ENCODE data around the gene RPL12. TPM values are rescaled to one million over a fixed set of nuclear protein-coding genes. Genes with fewer than 3 reads are reported as not detected.

RPL12 gene
- total and polyA plus RNA-seq, 9 donors, result 2,053 to 2,886 (median 2,341) TPM

DNA sequence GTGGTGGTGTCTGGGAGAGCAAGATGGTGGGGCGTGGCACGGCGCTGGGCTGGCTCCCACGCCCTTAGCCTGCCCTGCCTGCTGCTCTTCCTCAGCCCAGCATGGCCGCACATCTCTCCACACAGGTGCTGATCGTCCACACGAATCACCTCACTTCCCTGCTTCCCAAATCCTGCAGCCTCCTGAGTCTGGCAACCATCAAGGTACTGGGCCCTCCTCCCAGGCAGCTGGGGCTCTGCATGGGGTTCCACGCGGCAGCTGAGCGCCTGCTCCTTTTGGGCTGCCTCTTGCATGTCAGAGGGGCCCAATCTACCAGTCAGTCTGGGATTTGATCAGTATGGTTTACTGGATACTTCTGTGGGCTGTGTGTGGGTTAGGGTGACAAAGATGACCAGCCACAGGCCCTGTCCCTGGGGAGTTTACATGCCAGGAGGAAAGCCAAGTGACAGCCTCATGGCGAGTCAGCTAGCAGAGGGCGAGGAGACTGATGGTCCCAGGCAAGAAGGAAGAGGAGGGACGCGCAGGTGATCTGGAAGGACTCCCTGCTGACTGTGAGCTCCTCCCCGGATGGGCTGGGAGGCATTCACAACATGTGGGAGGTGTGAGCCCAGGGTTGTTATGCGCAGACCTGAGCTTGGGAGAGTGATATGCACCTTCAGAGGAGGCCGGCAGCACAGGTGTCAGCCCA, 6.1 kb upstream of the RPL12 start:
- DNase-seq, result no peak
- H3K27me3 ChIP-seq (ENCODE audit: control insufficient read depth, insufficient read depth, low read length), result no peaks in the 10 kb centered on the region
- H3K9me3 ChIP-seq (replicated peaks; ENCODE audit: control insufficient read depth, low read depth, low read length), result no peaks in the 10 kb centered on the region
- no peak overlapping the region for H3K27ac ChIP-seq (ENCODE audit: low read length)
- H3K4me1 ChIP-seq (ENCODE audit: control insufficient read depth, insufficient read depth, low read length), result peaks cover 9% of the 10 kb centered on the region
- H3K4me3 ChIP-seq (ENCODE audit: low read length), result no peak overlapping the region
- WGBS (ENCODE audit: insufficient coverage), result 81% methylated on average over 15 of the region's 17 CpGs
- H3K36me3 ChIP-seq (ENCODE audit: control insufficient read depth, insufficient read depth, low read length), result peaks cover 66% of the 10 kb centered on the region

DNA sequence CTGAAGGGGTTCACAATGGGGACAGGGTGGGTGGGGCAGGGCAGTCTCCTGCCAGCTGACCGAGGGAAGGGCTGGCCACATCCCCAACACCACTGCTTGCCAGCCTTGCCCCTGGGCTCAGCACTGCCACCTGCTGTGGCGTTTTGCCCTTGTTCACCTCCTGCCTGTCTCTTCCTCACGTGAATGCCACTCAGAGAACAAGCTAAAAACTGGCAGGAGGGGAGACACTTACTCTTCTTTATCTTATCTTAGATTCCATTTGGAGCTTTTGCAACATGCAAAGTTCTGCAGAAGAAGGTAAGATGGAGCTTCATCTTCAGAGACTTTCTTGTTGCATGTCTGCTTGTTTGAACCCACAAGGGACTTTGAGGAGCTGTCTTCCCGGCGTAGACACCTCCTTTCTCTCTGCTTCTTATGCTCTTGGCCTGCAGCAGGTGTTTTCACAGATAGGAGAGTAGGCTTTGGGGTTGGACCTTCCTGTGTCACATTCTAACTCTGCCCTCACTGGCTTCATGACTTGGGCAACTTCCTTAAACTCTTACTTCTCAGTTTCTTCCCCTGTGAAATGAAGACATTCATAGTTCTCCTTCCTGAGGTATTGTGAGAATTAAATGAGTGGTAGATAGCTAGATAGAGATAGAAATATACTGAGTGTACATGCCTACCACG, 4.3 kb upstream of the RPL12 start:
- Histone ChIP-seq H3K36me3 (ENCODE audit: control insufficient read depth, insufficient read depth, low read length) (peaks cover 51% of the 10 kb centered on the region), H3K9me3 (replicated peaks; ENCODE audit: control insufficient read depth, low read depth, low read length) (no peaks in the 10 kb centered on the region), H3K27me3 (ENCODE audit: control insufficient read depth, insufficient read depth, low read length) (no peaks in the 10 kb centered on the region), H3K4me3 (ENCODE audit: low read length) (no peak overlapping the region), H3K4me1 (ENCODE audit: control insufficient read depth, insufficient read depth, low read length) (peaks cover 14% of the 10 kb centered on the region), H3K27ac (ENCODE audit: low read length) (no peak overlapping the region)
- no peak for DNase-seq
- WGBS (ENCODE audit: insufficient coverage), result 0% methylated on average over 1 of the region's 6 CpGs

DNA sequence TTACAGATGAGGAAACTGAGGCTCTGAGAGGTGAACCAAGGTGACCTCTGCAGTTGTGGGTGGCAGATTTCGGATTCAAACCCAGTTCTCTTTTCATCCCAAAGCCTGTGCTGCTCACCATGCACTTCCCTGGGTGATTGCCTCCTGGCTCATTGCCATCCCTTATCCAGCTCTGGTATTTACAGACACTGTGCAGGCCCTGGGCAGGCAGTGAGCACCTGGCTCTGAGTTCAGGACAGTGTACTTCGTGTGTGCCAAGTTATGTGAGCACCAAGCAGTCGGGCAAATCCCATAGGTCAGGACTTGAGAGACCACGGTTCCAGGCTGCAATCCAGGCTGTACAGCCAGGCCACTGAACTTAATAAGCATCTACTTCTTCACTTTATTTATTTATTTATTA, 1.5 kb upstream of the RPL12 start:
- WGBS (ENCODE audit: insufficient coverage), result 90% methylated on average over 2 of the region's 4 CpGs

DNA sequence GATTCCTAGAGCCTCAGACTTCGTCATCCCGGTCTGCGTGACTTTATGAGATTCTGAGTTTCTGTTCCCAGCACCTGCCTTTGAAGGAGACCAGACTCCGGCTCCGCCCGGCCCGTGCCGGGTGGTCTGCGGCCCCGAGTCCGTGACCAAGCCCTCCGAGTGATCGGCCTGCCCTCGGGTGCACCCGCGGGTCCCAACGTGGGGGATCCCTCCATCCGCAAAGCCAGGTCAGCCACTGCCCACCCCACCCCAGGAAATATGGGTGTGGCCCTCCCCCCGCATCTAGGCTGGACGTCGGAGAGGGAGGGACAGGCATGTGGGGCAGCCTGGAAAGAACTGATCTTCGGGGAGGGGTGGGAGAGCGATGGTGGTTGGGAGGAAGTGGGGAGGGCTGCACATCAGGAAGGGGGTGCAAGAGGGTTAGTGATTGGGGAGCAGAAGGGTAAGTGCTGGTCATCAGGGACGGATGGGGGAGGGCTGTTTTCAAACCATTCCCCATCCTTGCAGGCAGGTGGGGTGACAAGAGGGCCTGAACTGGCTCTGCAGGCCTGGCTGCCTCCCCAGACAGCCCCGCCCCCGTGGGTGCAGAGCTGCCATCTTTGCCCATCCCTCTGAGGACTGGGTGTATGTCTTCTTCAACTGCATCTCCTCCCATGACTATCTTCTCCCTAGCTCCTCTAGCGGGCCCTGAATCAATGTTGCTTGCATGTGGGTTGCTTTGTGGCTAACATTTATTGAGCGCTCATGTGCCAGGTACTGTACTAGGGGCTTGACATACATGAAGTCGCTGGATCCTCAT, 851 bp upstream of the RPL12 start:
- Histone ChIP-seq H3K36me3 (ENCODE audit: control insufficient read depth, insufficient read depth, low read length) (peaks cover 59% of the 10 kb centered on the region), H3K27me3 (ENCODE audit: control insufficient read depth, insufficient read depth, low read length) (no peaks in the 10 kb centered on the region), H3K9me3 (replicated peaks; ENCODE audit: control insufficient read depth, low read depth, low read length) (no peaks in the 10 kb centered on the region), H3K4me3 (ENCODE audit: low read length) (peak overlapping the region; percentile 99), H3K4me1 (ENCODE audit: control insufficient read depth, insufficient read depth, low read length) (peaks cover 34% of the 10 kb centered on the region), H3K27ac (ENCODE audit: low read length) (peak overlapping the region; percentile 88)
- peak; percentile 77 for DNase-seq
- WGBS (ENCODE audit: insufficient coverage), result 21% methylated on average over 12 of the region's 29 CpGs

More for the DNA sequence above, 1.5 kb upstream of the RPL12 start:
- Histone ChIP-seq H3K4me1 (ENCODE audit: control insufficient read depth, insufficient read depth, low read length) (peaks cover 34% of the 10 kb centered on the region), H3K4me3 (ENCODE audit: low read length) (no peak overlapping the region), H3K36me3 (ENCODE audit: control insufficient read depth, insufficient read depth, low read length) (peaks cover 59% of the 10 kb centered on the region), H3K27ac (ENCODE audit: low read length) (no peak overlapping the region), H3K9me3 (replicated peaks; ENCODE audit: control insufficient read depth, low read depth, low read length) (no peaks in the 10 kb centered on the region), H3K27me3 (ENCODE audit: control insufficient read depth, insufficient read depth, low read length) (no peaks in the 10 kb centered on the region)
- peak; percentile 57 for DNase-seq

DNA sequence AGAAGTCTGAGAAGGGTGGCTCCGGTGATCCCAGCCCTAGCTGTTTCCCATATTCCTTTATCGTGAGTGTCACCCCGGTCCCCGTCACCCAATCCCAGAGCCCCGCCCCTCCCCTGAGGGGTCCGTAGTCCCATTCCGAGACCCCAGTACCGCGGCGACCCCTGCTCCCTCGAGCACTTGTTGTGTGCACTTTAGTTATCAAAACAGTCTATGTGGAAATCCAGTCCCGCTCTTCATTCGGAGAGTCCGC, 327 bp upstream of the RPL12 start:
- Histone ChIP-seq H3K4me1 (ENCODE audit: control insufficient read depth, insufficient read depth, low read length) (peaks cover 34% of the 10 kb centered on the region), H3K27me3 (ENCODE audit: control insufficient read depth, insufficient read depth, low read length) (no peaks in the 10 kb centered on the region), H3K9me3 (replicated peaks; ENCODE audit: control insufficient read depth, low read depth, low read length) (no peaks in the 10 kb centered on the region), H3K36me3 (ENCODE audit: control insufficient read depth, insufficient read depth, low read length) (peaks cover 59% of the 10 kb centered on the region), H3K27ac (ENCODE audit: low read length) (peak overlapping the region; percentile 88), H3K4me3 (ENCODE audit: low read length) (peak overlapping the region; percentile 99)
- DNase-seq, result no peak
- WGBS (ENCODE audit: insufficient coverage), result 0% methylated on average over 14 of the region's 14 CpGs

DNA sequence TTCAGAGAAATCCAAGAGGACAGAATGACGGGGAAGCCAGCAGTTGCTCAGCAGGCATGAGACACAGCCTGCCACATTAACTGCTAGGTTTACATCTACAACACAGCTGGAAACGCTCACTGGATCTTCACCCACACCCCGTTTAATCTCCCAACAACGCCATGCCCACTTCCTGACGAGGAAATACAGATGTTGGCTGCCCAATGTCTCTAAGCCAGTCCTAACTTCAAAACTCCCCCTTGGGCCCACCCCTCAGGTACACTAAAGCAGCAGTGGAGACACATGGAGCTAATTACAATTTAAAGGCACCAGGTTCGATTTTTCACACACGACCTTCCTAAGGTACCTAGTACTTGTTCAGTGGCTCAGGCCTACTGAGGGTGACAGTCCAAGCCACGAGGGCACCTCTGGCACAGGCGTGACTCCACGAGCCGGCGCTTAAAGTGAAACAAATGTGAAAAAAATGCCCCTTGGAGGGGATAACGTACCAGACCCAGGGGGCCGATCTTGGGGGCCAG, 904 bp downstream of the RPL12 start:
- H3K4me3 ChIP-seq (ENCODE audit: low read length), result peak overlapping the region; percentile 99
- peak overlapping the region; percentile 88 for H3K27ac ChIP-seq (ENCODE audit: low read length)
- no peaks in the 10 kb centered on the region for H3K9me3 ChIP-seq (replicated peaks; ENCODE audit: control insufficient read depth, low read depth, low read length)
- DNase-seq, result peak; percentile 39
- H3K36me3 ChIP-seq (ENCODE audit: control insufficient read depth, insufficient read depth, low read length), result peaks cover 69% of the 10 kb centered on the region
- peaks cover 34% of the 10 kb centered on the region for H3K4me1 ChIP-seq (ENCODE audit: control insufficient read depth, insufficient read depth, low read length)
- WGBS (ENCODE audit: insufficient coverage), result 0% methylated on average over 13 of the region's 14 CpGs
- H3K27me3 ChIP-seq (ENCODE audit: control insufficient read depth, insufficient read depth, low read length), result no peaks in the 10 kb centered on the region

DNA sequence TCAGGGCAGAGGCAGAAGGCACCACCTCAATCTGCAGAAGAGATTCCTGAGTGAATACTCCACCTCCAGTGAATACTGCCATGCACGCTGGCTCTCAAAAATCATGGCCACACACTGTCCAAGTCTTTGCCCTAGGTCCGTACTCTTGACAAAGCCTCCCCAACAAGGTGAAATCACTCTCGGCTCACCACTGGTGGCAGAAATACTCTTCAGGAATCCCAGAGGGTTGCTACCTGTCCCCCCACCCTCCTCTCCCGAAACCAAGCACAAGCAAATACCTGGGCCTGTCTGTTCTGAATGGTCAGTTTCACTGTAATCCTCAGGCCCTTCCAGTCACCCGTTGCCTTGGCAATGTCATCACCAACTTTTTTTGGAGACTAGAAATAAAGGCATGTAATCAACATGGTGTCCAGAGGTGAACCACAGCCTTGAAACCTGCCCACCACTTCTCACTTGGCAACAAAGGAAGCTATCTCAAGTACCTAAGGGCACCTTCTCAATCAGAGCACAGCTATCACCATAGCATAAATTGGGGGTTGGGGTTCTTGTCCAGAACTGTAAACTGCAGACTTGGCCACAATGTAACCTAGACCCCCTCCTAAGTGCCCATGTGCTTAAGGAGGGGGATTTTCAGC, 1.8 kb downstream of the RPL12 start:
- Histone ChIP-seq H3K27ac (ENCODE audit: low read length) (peak overlapping the region; percentile 88), H3K9me3 (replicated peaks; ENCODE audit: control insufficient read depth, low read depth, low read length) (no peaks in the 10 kb centered on the region), H3K4me1 (ENCODE audit: control insufficient read depth, insufficient read depth, low read length) (peaks cover 34% of the 10 kb centered on the region), H3K4me3 (ENCODE audit: low read length) (peak overlapping the region; percentile 99), H3K36me3 (ENCODE audit: control insufficient read depth, insufficient read depth, low read length) (peaks cover 70% of the 10 kb centered on the region), H3K27me3 (ENCODE audit: control insufficient read depth, insufficient read depth, low read length) (no peaks in the 10 kb centered on the region)
- 54% methylated on average over 5 of the region's 5 CpGs for WGBS (ENCODE audit: insufficient coverage)
- DNase-seq, result no peak

DNA sequence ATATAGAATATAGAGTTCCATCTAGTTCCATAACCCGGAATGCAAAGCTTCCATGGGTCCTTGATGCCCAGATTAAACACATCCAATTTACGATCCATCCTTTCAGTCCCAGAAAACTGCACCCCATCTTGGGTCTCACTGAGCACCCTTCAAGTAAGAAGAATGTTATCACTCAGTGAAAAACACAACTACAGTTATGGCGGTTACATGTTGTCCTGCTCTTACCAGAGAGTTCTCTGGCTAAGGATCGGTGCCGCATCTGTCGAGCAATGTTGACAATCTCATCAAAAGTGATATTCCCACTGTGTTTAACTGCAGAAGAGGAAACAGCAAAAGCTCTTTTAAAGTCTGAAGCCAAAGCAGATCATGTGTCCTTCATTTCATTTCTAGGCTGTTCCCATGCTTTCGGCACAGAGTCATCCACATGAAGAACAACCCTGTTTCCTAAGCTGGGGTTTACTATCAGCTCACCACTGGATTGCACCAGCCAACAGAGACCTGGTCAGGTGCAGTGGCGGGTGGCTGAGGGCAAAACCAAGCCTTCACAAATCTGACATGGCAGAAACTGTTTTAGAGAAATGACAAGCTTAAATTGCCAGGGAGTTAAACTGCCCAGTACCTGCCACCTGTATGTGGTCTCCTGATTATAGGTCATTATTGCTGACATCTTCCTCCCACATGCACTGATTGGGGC, 2.9 kb downstream of the RPL12 start:
- no peak for DNase-seq
- 73% methylated on average over 6 of the region's 8 CpGs for WGBS (ENCODE audit: insufficient coverage)
- Histone ChIP-seq H3K36me3 (ENCODE audit: control insufficient read depth, insufficient read depth, low read length) (peaks cover 66% of the 10 kb centered on the region), H3K4me3 (ENCODE audit: low read length) (no peak overlapping the region), H3K27ac (ENCODE audit: low read length) (peak overlapping the region; percentile 7), H3K9me3 (replicated peaks; ENCODE audit: control insufficient read depth, low read depth, low read length) (no peaks in the 10 kb centered on the region), H3K27me3 (ENCODE audit: control insufficient read depth, insufficient read depth, low read length) (no peaks in the 10 kb centered on the region), H3K4me1 (ENCODE audit: control insufficient read depth, insufficient read depth, low read length) (peaks cover 34% of the 10 kb centered on the region)

DNA sequence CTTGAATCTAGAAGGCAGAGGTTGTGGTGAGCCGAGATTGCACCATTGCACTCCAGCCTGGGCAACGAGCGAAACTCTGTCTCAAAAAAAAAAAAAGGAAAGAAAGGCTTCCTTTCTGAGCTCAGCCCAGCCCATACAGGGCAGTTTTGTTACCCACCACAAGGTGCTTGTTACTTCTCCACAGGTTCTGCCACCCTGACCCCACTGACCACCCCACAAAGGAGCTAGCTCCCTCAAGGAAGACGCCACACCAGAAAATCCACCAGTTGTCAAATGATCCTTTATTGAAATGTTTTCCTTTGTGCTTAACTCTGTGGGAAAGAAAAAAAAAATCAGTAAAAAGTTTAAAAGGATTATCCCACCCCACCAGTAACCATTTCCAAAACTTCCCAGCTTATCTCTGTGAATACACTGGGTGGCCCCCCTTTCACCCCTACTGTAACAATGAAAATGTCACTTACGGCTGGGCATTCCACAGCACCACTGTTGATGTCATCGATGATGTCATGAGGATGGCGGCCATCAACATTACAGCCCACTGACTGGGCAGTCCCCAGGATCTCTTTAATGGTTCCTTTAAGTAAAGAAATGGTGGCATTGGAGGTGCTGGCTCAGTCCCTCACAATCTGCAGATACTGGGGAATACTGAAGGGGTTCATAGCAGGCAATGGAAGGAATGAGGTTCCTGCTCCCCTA, 3.6 kb downstream of the RPL12 start:
- WGBS (ENCODE audit: insufficient coverage), result 58% methylated on average over 2 of the region's 7 CpGs
- peaks cover 28% of the 10 kb centered on the region for H3K4me1 ChIP-seq (ENCODE audit: control insufficient read depth, insufficient read depth, low read length)
- no peak overlapping the region for H3K27ac ChIP-seq (ENCODE audit: low read length)
- peaks cover 72% of the 10 kb centered on the region for H3K36me3 ChIP-seq (ENCODE audit: control insufficient read depth, insufficient read depth, low read length)
- no peak overlapping the region for H3K4me3 ChIP-seq (ENCODE audit: low read length)
- no peaks in the 10 kb centered on the region for H3K27me3 ChIP-seq (ENCODE audit: control insufficient read depth, insufficient read depth, low read length)
- no peak for DNase-seq
- H3K9me3 ChIP-seq (replicated peaks; ENCODE audit: control insufficient read depth, low read depth, low read length), result no peaks in the 10 kb centered on the region
